Neural crest cell (in vitro differentiated cells): ENCODE measurements around the gene MTMR10. TPM values are rescaled to one million over a fixed set of nuclear protein-coding genes. Genes with fewer than 3 reads are reported as not detected.
A peak's percentile ranks its signal among the peaks of the same experiment; 100 is the strongest.

Experiments used
- DNase-seq: peaks from one replicate; pipeline ENCODE4 v3.0.0; 2021; ENCODE audit warnings: low read depth, mixed read lengths, low spot score
- H3K27ac Mint-ChIP-seq: one replicate; pipeline ENCODE4 v1.8.0; 2021; ENCODE audit warnings: mild to moderate bottlenecking, mixed read lengths; ENCODE audit not compliant: unreplicated experiment
- H3K27me3 Mint-ChIP-seq: 2 replicates; pipeline ENCODE4 v1.8.0; 2021; ENCODE audit warnings: low read depth, mild to moderate bottlenecking, mixed read lengths
- H3K36me3 Mint-ChIP-seq: 2 replicates; pipeline ENCODE4 v1.8.0; 2021; ENCODE audit warnings: low read depth, mild to moderate bottlenecking, mixed read lengths
- H3K4me1 Mint-ChIP-seq: 2 replicates; pipeline ENCODE4 v1.8.0; 2021; ENCODE audit warnings: mixed read lengths
- H3K4me3 Mint-ChIP-seq: one replicate; pipeline ENCODE4 v1.8.0; 2021; ENCODE audit warnings: mild to moderate bottlenecking, mixed read lengths
- H3K9me3 Mint-ChIP-seq: 2 replicates; pipeline ENCODE4 v1.8.0; 2021; ENCODE audit warnings: mixed read lengths
- CTCF ChIP-seq: fragments of 200-600 bp; sonication (generic); conservative IDR thresholded peaks from 2 replicates; pipeline ENCODE4 v1.5.0; 2021; ENCODE audit warnings: antibody characterized with exemption, mild to moderate bottlenecking
- total RNA-seq: library from RNA; stranded (reverse); gene quantifications from 2 replicates; pipeline ENCODE4 v1.2.1, GENCODE V29; 2021

MTMR10 gene
- total RNA-seq, 1 donor from 2014 or later = 18.6 TPM

- H3K4me3 Mint-ChIP-seq = no peak overlapping the region
- H3K4me1 Mint-ChIP-seq = no peaks in the 10 kb centered on the region
- TF ChIP-seq CTCF = no peak
- H3K27ac Mint-ChIP-seq = no peak overlapping the region
- H3K36me3 Mint-ChIP-seq = no peaks in the 10 kb centered on the region
- no peaks in the 10 kb centered on the region for H3K27me3 Mint-ChIP-seq
- peaks cover 3% of the 10 kb centered on the region for H3K9me3 Mint-ChIP-seq
- DNase-seq = no peak
These were observed 36.6 kb upstream of the MTMR10 start for GRCh38 chr15:31027910-31028578.

- Mint-ChIP-seq H3K36me3 (no peaks in the 10 kb centered on the region), H3K4me1 (no peaks in the 10 kb centered on the region), H3K27me3 (no peaks in the 10 kb centered on the region), H3K4me3 (no peak overlapping the region), H3K27ac (peak overlapping the region; percentile 43), H3K9me3 (no peaks in the 10 kb centered on the region)
- DNase-seq = no peak
- TF ChIP-seq CTCF = no peak
These were observed 34.6 kb upstream of the MTMR10 start for GRCh38 chr15:31025996-31026395.

- H3K9me3 Mint-ChIP-seq = no peaks in the 10 kb centered on the region
These were observed 33.6 kb upstream of the MTMR10 start for GRCh38 chr15:31024979-31025378.

GRCh38 chr15:31024330-31024729, 32.9 kb upstream of the MTMR10 start:
- Mint-ChIP-seq H3K4me1 (no peaks in the 10 kb centered on the region), H3K4me3 (no peak overlapping the region), H3K27me3 (no peaks in the 10 kb centered on the region), H3K27ac (no peak overlapping the region), H3K9me3 (no peaks in the 10 kb centered on the region), H3K36me3 (no peaks in the 10 kb centered on the region)
- no peak for TF ChIP-seq CTCF
- DNase-seq = no peak

More at GRCh38 chr15:31024979-31025378, 33.6 kb upstream of the MTMR10 start:
- no peak for DNase-seq
- no peaks in the 10 kb centered on the region for H3K4me1 Mint-ChIP-seq
- no peaks in the 10 kb centered on the region for H3K36me3 Mint-ChIP-seq
- no peaks in the 10 kb centered on the region for H3K27me3 Mint-ChIP-seq
- H3K4me3 Mint-ChIP-seq = no peak overlapping the region
- H3K27ac Mint-ChIP-seq = no peak overlapping the region
- TF ChIP-seq CTCF = no peak

- no peaks in the 10 kb centered on the region for H3K36me3 Mint-ChIP-seq
These were observed 32.4 kb upstream of the MTMR10 start for GRCh38 chr15:31023841-31024240.

More at GRCh38 chr15:31023841-31024240, 32.4 kb upstream of the MTMR10 start:
- Mint-ChIP-seq H3K4me3 (no peak overlapping the region), H3K9me3 (no peaks in the 10 kb centered on the region), H3K27ac (no peak overlapping the region), H3K27me3 (no peaks in the 10 kb centered on the region), H3K4me1 (no peaks in the 10 kb centered on the region)
- no peak for TF ChIP-seq CTCF
- no peak for DNase-seq
